Chondrocyte (in vitro differentiated cells): ENCODE data around the gene KCTD16. TPM values are rescaled to one million over a fixed set of nuclear protein-coding genes. Genes with fewer than 3 reads are reported as not detected.

Source experiments
- DNase-seq: peaks from one replicate; pipeline ENCODE4 v3.0.0; 2021; ENCODE audit warnings: mixed read lengths, low spot score
- H3K27ac Mint-ChIP-seq: one replicate; pipeline ENCODE4 v1.8.0; 2021; ENCODE audit warnings: mild to moderate bottlenecking, moderate library complexity, mixed read lengths; ENCODE audit not compliant: unreplicated experiment
- H3K27me3 Mint-ChIP-seq: 2 replicates; pipeline ENCODE4 v1.8.0; 2021; ENCODE audit warnings: low read depth, mixed read lengths
- H3K36me3 Mint-ChIP-seq: 2 replicates; pipeline ENCODE4 v1.8.0; 2021; ENCODE audit warnings: low read depth, mixed read lengths
- H3K4me1 Mint-ChIP-seq: 2 replicates; pipeline ENCODE4 v1.8.0; 2021; ENCODE audit warnings: low read depth, mild to moderate bottlenecking, mixed read lengths
- H3K4me3 Mint-ChIP-seq: one replicate; pipeline ENCODE4 v1.8.0; 2021; ENCODE audit warnings: mild to moderate bottlenecking, moderate library complexity, mixed read lengths; ENCODE audit not compliant: unreplicated experiment
- H3K9me3 Mint-ChIP-seq: 2 replicates; pipeline ENCODE4 v1.8.0; 2021; ENCODE audit warnings: low read depth, mixed read lengths
- CTCF ChIP-seq: fragments of 200-600 bp; sonication (generic); IDR thresholded peaks from 2 replicates; pipeline ENCODE4 v1.5.0; 2021; ENCODE audit warnings: antibody characterized with exemption, mild to moderate bottlenecking, moderate library complexity
- total RNA-seq: library from RNA; stranded (reverse); gene quantifications from 3 replicates; pipeline ENCODE4 v1.2.1, GENCODE V29; 2021

KCTD16 gene
- total RNA-seq, 1 donor from 2014 or later = 1.5 TPM

GRCh38 chr5:144367991-144368390 lies 197.3 kb downstream of the KCTD16 start:
- no peak for TF ChIP-seq CTCF
- Mint-ChIP-seq H3K27me3 (peaks cover 6% of the 10 kb centered on the region), H3K9me3 (no peaks in the 10 kb centered on the region), H3K27ac (no peak overlapping the region), H3K4me3 (no peak overlapping the region), H3K4me1 (no peaks in the 10 kb centered on the region), H3K36me3 (no peaks in the 10 kb centered on the region)
- DNase-seq = no peak

GRCh38 chr5:144368556-144368955 lies 197.9 kb downstream of the KCTD16 start:
- DNase-seq = no peak

GRCh38 chr5:144369006-144369405 lies 198.3 kb downstream of the KCTD16 start:
- H3K36me3 Mint-ChIP-seq = no peaks in the 10 kb centered on the region
- H3K9me3 Mint-ChIP-seq = no peaks in the 10 kb centered on the region
- no peak for TF ChIP-seq CTCF
- H3K27ac Mint-ChIP-seq = no peak overlapping the region
- no peak for DNase-seq
- H3K4me1 Mint-ChIP-seq = no peaks in the 10 kb centered on the region
- peaks cover 6% of the 10 kb centered on the region for H3K27me3 Mint-ChIP-seq
- H3K4me3 Mint-ChIP-seq = no peak overlapping the region

More at GRCh38 chr5:144368556-144368955, 197.9 kb downstream of the KCTD16 start:
- H3K4me3 Mint-ChIP-seq = no peak overlapping the region
- H3K27ac Mint-ChIP-seq = no peak overlapping the region
- H3K9me3 Mint-ChIP-seq = no peaks in the 10 kb centered on the region
- H3K4me1 Mint-ChIP-seq = no peaks in the 10 kb centered on the region
- no peak for TF ChIP-seq CTCF
- H3K36me3 Mint-ChIP-seq = no peaks in the 10 kb centered on the region
- H3K27me3 Mint-ChIP-seq = peaks cover 6% of the 10 kb centered on the region

- H3K9me3 Mint-ChIP-seq = no peaks in the 10 kb centered on the region
- TF ChIP-seq CTCF = no peak
- no peak overlapping the region for H3K27ac Mint-ChIP-seq
- H3K27me3 Mint-ChIP-seq = peaks cover 6% of the 10 kb centered on the region
- no peak for DNase-seq
- H3K4me3 Mint-ChIP-seq = no peak overlapping the region
- H3K4me1 Mint-ChIP-seq = no peaks in the 10 kb centered on the region
- no peaks in the 10 kb centered on the region for H3K36me3 Mint-ChIP-seq
Measured at GRCh38 chr5:144370273-144370672, 199.6 kb downstream of the KCTD16 start.

- no peaks in the 10 kb centered on the region for H3K4me1 Mint-ChIP-seq
- TF ChIP-seq CTCF = no peak
Measured at GRCh38 chr5:144374637-144375036, 204.0 kb downstream of the KCTD16 start.

More at GRCh38 chr5:144374637-144375036, 204.0 kb downstream of the KCTD16 start:
- Mint-ChIP-seq H3K4me3 (no peak overlapping the region), H3K36me3 (no peaks in the 10 kb centered on the region), H3K9me3 (no peaks in the 10 kb centered on the region), H3K27me3 (peaks cover 8% of the 10 kb centered on the region), H3K27ac (no peak overlapping the region)
- no peak for DNase-seq
